ENCODE data around the gene OGFOD3.

DNA sequence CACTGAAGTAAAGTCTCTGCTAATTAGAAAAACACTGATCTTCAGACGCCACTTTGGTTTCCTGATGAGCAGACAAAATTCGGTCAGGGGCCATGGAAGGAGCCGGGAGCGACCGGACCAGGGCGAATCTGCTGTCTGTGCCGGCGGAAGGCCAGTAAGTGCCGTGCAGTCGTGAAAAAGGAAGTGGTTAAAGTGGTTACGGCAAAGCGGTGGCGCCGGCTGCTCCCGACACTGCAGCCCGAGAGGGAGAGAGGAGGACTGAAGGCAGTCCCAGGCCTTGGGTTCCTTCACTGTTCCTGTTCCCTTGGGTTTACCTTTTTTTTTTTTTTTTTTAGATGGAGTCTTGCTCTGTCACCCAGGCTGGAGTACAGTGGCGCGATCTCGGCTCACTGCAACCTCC, 17.6 kb downstream of the OGFOD3 start:
- TF ChIP-seq, protein P1, sequence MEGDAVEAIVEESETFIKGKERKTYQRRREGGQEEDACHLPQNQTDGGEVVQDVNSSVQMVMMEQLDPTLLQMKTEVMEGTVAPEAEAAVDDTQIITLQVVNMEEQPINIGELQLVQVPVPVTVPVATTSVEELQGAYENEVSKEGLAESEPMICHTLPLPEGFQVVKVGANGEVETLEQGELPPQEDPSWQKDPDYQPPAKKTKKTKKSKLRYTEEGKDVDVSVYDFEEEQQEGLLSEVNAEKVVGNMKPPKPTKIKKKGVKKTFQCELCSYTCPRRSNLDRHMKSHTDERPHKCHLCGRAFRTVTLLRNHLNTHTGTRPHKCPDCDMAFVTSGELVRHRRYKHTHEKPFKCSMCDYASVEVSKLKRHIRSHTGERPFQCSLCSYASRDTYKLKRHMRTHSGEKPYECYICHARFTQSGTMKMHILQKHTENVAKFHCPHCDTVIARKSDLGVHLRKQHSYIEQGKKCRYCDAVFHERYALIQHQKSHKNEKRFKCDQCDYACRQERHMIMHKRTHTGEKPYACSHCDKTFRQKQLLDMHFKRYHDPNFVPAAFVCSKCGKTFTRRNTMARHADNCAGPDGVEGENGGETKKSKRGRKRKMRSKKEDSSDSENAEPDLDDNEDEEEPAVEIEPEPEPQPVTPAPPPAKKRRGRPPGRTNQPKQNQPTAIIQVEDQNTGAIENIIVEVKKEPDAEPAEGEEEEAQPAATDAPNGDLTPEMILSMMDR (conservative IDR thresholded peaks at IDR 0.05; ENCODE audit: low read depth, low read length): no peak
- no peak for TF ChIP-seq EZH2 (IDR thresholded peaks at IDR 0.05; ENCODE audit: borderline replicate concordance, low read depth, low read length, poor library complexity, severe bottlenecking)

Measured in A673 (cell line).